ENCODE measurements around the gene PFDN5.
A peak's percentile ranks its signal among the peaks of the same experiment; 100 is the strongest.

The PFDN5 gene

GRCh38 chr12:53333289-53333688 is 37.9 kb downstream of the PFDN5 start:
- H3K36me3 Mint-ChIP-seq (ENCODE audit: low read depth): no peaks in the 10 kb centered on the region
- H3K9me3 Mint-ChIP-seq: no peaks in the 10 kb centered on the region
- H3K27ac Mint-ChIP-seq: peak overlapping the region in 1 of 3 experiments; percentile 23

GRCh38 chr12:53333845-53334244 is 38.5 kb downstream of the PFDN5 start:
- Mint-ChIP-seq H3K27me3 (ENCODE audit: low read depth) (peaks cover 24% of the 10 kb centered on the region), H3K4me1 (peaks cover 27% of the 10 kb centered on the region), H3K27ac (peak overlapping the region in 2 of 3 experiments; percentile 23 to 45), H3K9me3 (no peaks in the 10 kb centered on the region), H3K4me3 (no peak overlapping the region), H3K36me3 (ENCODE audit: low read depth) (no peaks in the 10 kb centered on the region)
- no peak for TF ChIP-seq CTCF (IDR thresholded peaks at IDR 0.05; ENCODE audit: unreplicated experiment in 3 of 3)

More at GRCh38 chr12:53333289-53333688, 37.9 kb downstream of the PFDN5 start:
- H3K27me3 Mint-ChIP-seq (ENCODE audit: low read depth): peaks cover 24% of the 10 kb centered on the region
- no peak overlapping the region for H3K4me3 Mint-ChIP-seq
- no peak for TF ChIP-seq CTCF (IDR thresholded peaks at IDR 0.05; ENCODE audit: unreplicated experiment in 3 of 3)
- H3K4me1 Mint-ChIP-seq: peaks cover 23% of the 10 kb centered on the region

GRCh38 chr12:53334822-53335221 is 39.5 kb downstream of the PFDN5 start:
- peak overlapping the region; percentile 24 to 32 (median 31) for H3K27ac Mint-ChIP-seq
- TF ChIP-seq CTCF (IDR thresholded peaks at IDR 0.05; ENCODE audit: unreplicated experiment in 3 of 3): no peak
- peak overlapping the region in 1 of 3 experiments; percentile 14 for H3K4me3 Mint-ChIP-seq
- peaks cover 27% of the 10 kb centered on the region for H3K4me1 Mint-ChIP-seq
- H3K9me3 Mint-ChIP-seq: no peaks in the 10 kb centered on the region
- peaks cover 24% of the 10 kb centered on the region for H3K27me3 Mint-ChIP-seq (ENCODE audit: low read depth)
- H3K36me3 Mint-ChIP-seq (ENCODE audit: low read depth): no peaks in the 10 kb centered on the region

- peak within 1 kb of the TSS in 1 of 3 experiments; percentile 7 for H3K4me3 Mint-ChIP-seq
- no peaks in the 10 kb centered on the region for H3K36me3 Mint-ChIP-seq (ENCODE audit: low read depth)
- no peak for TF ChIP-seq CTCF (IDR thresholded peaks at IDR 0.05; ENCODE audit: unreplicated experiment in 3 of 3)
- peaks cover 24% of the 10 kb centered on the region for H3K27me3 Mint-ChIP-seq (ENCODE audit: low read depth)
- H3K4me1 Mint-ChIP-seq: peaks cover 27% of the 10 kb centered on the region
- no peaks in the 10 kb centered on the region for H3K9me3 Mint-ChIP-seq
- peak within 1 kb of the TSS in 2 of 3 experiments; percentile 31 to 32 for H3K27ac Mint-ChIP-seq
These were observed 40.9 kb downstream of the PFDN5 start, which contains the start of gene SP7 for GRCh38 chr12:53336181-53336681. TSS of gene SP7 (minus strand) at chr12:53336354. CDS start at chr12:53335646, 708 bp downstream.

- Mint-ChIP-seq H3K9me3 (no peaks in the 10 kb centered on the region), H3K4me3 (peak overlapping the region in 1 of 3 experiments; percentile 8), H3K27me3 (ENCODE audit: low read depth) (peaks cover 27% of the 10 kb centered on the region), H3K4me1 (peaks cover 21% of the 10 kb centered on the region), H3K27ac (peak overlapping the region in 1 of 3 experiments; percentile 11), H3K36me3 (ENCODE audit: low read depth) (no peaks in the 10 kb centered on the region)
- no peak for TF ChIP-seq CTCF (IDR thresholded peaks at IDR 0.05; ENCODE audit: unreplicated experiment in 3 of 3)
These were observed 42.7 kb downstream of the PFDN5 start for GRCh38 chr12:53338017-53338416.

- H3K4me1 Mint-ChIP-seq: peaks cover 28% of the 10 kb centered on the region
- H3K36me3 Mint-ChIP-seq (ENCODE audit: low read depth): no peaks in the 10 kb centered on the region
- no peak overlapping the region for H3K27ac Mint-ChIP-seq
- no peaks in the 10 kb centered on the region for H3K9me3 Mint-ChIP-seq
- peaks cover 25% of the 10 kb centered on the region for H3K27me3 Mint-ChIP-seq (ENCODE audit: low read depth)
- no peak overlapping the region for H3K4me3 Mint-ChIP-seq
- TF ChIP-seq CTCF (IDR thresholded peaks at IDR 0.05; ENCODE audit: unreplicated experiment in 3 of 3): no peak
These were observed 43.6 kb downstream of the PFDN5 start for GRCh38 chr12:53338916-53339315.

Data from nephron (organoid).